ENCODE measurements around the gene SETDB1. TPM values are rescaled to one million over a fixed set of nuclear protein-coding genes. Genes with fewer than 3 reads are reported as not detected.
A peak's percentile ranks its signal among the peaks of the same experiment; 100 is the strongest.

The SETDB1 gene
- total and polyA plus RNA-seq, 2 of the 13 experiments (the other 11 are each of a cell fraction or from before 2014, with no cell fraction given) = 33.1 to 34.6 TPM

GRCh38 chr1:150970808-150971582, 44.8 kb downstream of the SETDB1 start (continued):
- TF ChIP-seq, protein P1, sequence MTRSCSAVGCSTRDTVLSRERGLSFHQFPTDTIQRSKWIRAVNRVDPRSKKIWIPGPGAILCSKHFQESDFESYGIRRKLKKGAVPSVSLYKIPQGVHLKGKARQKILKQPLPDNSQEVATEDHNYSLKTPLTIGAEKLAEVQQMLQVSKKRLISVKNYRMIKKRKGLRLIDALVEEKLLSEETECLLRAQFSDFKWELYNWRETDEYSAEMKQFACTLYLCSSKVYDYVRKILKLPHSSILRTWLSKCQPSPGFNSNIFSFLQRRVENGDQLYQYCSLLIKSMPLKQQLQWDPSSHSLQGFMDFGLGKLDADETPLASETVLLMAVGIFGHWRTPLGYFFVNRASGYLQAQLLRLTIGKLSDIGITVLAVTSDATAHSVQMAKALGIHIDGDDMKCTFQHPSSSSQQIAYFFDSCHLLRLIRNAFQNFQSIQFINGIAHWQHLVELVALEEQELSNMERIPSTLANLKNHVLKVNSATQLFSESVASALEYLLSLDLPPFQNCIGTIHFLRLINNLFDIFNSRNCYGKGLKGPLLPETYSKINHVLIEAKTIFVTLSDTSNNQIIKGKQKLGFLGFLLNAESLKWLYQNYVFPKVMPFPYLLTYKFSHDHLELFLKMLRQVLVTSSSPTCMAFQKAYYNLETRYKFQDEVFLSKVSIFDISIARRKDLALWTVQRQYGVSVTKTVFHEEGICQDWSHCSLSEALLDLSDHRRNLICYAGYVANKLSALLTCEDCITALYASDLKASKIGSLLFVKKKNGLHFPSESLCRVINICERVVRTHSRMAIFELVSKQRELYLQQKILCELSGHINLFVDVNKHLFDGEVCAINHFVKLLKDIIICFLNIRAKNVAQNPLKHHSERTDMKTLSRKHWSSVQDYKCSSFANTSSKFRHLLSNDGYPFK (CRISPR knock-in tag; IDR thresholded peaks at IDR 0.05; ENCODE audit: borderline replicate concordance) = peak; percentile 68; the same call in 1 of the 2 replicates
- no peak for TF ChIP-seq NFYC (CRISPR knock-in tag; IDR thresholded peaks at IDR 0.05)
- TF ChIP-seq, protein P2, sequence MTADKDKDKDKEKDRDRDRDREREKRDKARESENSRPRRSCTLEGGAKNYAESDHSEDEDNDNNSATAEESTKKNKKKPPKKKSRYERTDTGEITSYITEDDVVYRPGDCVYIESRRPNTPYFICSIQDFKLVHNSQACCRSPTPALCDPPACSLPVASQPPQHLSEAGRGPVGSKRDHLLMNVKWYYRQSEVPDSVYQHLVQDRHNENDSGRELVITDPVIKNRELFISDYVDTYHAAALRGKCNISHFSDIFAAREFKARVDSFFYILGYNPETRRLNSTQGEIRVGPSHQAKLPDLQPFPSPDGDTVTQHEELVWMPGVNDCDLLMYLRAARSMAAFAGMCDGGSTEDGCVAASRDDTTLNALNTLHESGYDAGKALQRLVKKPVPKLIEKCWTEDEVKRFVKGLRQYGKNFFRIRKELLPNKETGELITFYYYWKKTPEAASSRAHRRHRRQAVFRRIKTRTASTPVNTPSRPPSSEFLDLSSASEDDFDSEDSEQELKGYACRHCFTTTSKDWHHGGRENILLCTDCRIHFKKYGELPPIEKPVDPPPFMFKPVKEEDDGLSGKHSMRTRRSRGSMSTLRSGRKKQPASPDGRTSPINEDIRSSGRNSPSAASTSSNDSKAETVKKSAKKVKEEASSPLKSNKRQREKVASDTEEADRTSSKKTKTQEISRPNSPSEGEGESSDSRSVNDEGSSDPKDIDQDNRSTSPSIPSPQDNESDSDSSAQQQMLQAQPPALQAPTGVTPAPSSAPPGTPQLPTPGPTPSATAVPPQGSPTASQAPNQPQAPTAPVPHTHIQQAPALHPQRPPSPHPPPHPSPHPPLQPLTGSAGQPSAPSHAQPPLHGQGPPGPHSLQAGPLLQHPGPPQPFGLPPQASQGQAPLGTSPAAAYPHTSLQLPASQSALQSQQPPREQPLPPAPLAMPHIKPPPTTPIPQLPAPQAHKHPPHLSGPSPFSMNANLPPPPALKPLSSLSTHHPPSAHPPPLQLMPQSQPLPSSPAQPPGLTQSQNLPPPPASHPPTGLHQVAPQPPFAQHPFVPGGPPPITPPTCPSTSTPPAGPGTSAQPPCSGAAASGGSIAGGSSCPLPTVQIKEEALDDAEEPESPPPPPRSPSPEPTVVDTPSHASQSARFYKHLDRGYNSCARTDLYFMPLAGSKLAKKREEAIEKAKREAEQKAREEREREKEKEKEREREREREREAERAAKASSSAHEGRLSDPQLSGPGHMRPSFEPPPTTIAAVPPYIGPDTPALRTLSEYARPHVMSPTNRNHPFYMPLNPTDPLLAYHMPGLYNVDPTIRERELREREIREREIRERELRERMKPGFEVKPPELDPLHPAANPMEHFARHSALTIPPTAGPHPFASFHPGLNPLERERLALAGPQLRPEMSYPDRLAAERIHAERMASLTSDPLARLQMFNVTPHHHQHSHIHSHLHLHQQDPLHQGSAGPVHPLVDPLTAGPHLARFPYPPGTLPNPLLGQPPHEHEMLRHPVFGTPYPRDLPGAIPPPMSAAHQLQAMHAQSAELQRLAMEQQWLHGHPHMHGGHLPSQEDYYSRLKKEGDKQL (CRISPR knock-in tag; IDR thresholded peaks at IDR 0.05; ENCODE audit: low read depth) = peak; percentile 56; the same call in 1 of the 2 replicates
- no peak for TF ChIP-seq FUBP1 (CRISPR knock-in tag; IDR thresholded peaks at IDR 0.05; ENCODE audit: borderline replicate concordance)
- no peak for TF ChIP-seq TSC22D2 (CRISPR knock-in tag; IDR thresholded peaks at IDR 0.05; ENCODE audit: borderline replicate concordance)
- TF ChIP-seq THAP11 (CRISPR knock-in tag; IDR thresholded peaks at IDR 0.05) = peak; percentile 68
- TF ChIP-seq TBX2 (CRISPR knock-in tag; IDR thresholded peaks at IDR 0.05; ENCODE audit: borderline replicate concordance) = peak; percentile 83
- TF ChIP-seq TAF15 (IDR thresholded peaks at IDR 0.05; ENCODE audit: low read depth, low read length, poor library complexity, severe bottlenecking) = no peak
- TF ChIP-seq NR2C2 (CRISPR knock-in tag; IDR thresholded peaks at IDR 0.05; ENCODE audit: borderline replicate concordance) = peak; percentile 96
- TF ChIP-seq CBFB (CRISPR knock-in tag; IDR thresholded peaks at IDR 0.05) = peak; percentile 66; the same call in 1 of the 2 replicates
- peak; percentile 46; the same call in 1 of the 2 replicates for TF ChIP-seq GABPB1 (CRISPR knock-in tag; IDR thresholded peaks at IDR 0.05)
- TF ChIP-seq ZNF296 (CRISPR knock-in tag; conservative IDR thresholded peaks at IDR 0.05) = peak; percentile 76; the same call in 1 of the 2 replicates
- peak; percentile 73; the same call in 1 of the 2 replicates for TF ChIP-seq HMG20A (CRISPR knock-in tag; IDR thresholded peaks at IDR 0.05; ENCODE audit: borderline replicate concordance)
- 0 out of 2 replicates have a peak, but pooled peaks have one; percentile 14 for TF ChIP-seq HES4 (CRISPR knock-in tag; IDR thresholded peaks at IDR 0.05; ENCODE audit: borderline replicate concordance)
- TF ChIP-seq NFATC3 (CRISPR knock-in tag; IDR thresholded peaks at IDR 0.05) = no peak
- TF ChIP-seq ZNF788 (CRISPR knock-in tag; IDR thresholded peaks at IDR 0.05; ENCODE audit: borderline replicate concordance) = peak; percentile 94; the same call in 1 of the 2 replicates
- TF ChIP-seq SP4 (CRISPR knock-in tag; IDR thresholded peaks at IDR 0.05) = peak; percentile 81
- TF ChIP-seq ZNF264 (CRISPR knock-in tag; IDR thresholded peaks at IDR 0.05) = peak; percentile 64; the same call in 1 of the 2 replicates
- peak; percentile 88; the same call in 1 of the 2 replicates for TF ChIP-seq ZNF772 (CRISPR knock-in tag; IDR thresholded peaks at IDR 0.05)
